ENCODE results near the gene RAMACL. TPM values are rescaled to one million over a fixed set of nuclear protein-coding genes. Genes with fewer than 3 reads are reported as not detected.

The RAMACL gene
- total and polyA plus RNA-seq, 7 donors = 0.34 to 3.0 (median 1.4) TPM; not detected in 2

GRCh38 chr6:166595061-166595780, 8.7 kb upstream of the RAMACL start:
- TF ChIP-seq CTCF (IDR thresholded peaks at IDR 0.05) = no peak
- peak in 1 of 4 donors; percentile 8 for TF ChIP-seq POLR2AphosphoS5 (IDR thresholded peaks at IDR 0.05)
- no peak for TF ChIP-seq EP300 (IDR thresholded peaks at IDR 0.05)
- TF ChIP-seq POLR2A (IDR thresholded peaks at IDR 0.05) = no peak
- intact Hi-C loops (cut with DNase I) = loop anchor here (5.0 kb wide), 1 partner anchor 38 kb away; no protein-coding TSS in a partner anchor
- DNase-seq = no peak

GRCh38 chr6:166592821-166593220, 6.3 kb upstream of the RAMACL start:
- Histone ChIP-seq H3K27me3 (no peaks in the 10 kb centered on the region), H3K4me3 (no peak overlapping the region), H3K4me1 (peaks cover 0 to 64% (median 30%) of the 10 kb centered on the region in 4 donors), H3K27ac (no peak overlapping the region), H3K36me3 (no peaks in the 10 kb centered on the region), H3K9me3 (no peaks in the 10 kb centered on the region)
- 91% methylated on average over 9 of the region's 9 CpGs for WGBS, 2 donors
- TF ChIP-seq POLR2AphosphoS5 (IDR thresholded peaks at IDR 0.05) (no peak), POLR2A (IDR thresholded peaks at IDR 0.05) (no peak)
- intact Hi-C loops (cut with DNase I) = no loop called here
- DNase-seq = no peak

More at GRCh38 chr6:166595061-166595780, 8.7 kb upstream of the RAMACL start:
- WGBS, 2 donors = 90 to 91% methylated on average over 13 of the region's 13 CpGs
- H3K4me3 ChIP-seq = no peak overlapping the region
- peaks cover 0 to 54% (median 35%) of the 10 kb centered on the region in 4 donors for H3K4me1 ChIP-seq
- no peaks in the 10 kb centered on the region for H3K27me3 ChIP-seq
- H3K36me3 ChIP-seq = no peaks in the 10 kb centered on the region
- peak overlapping the region in 3 of 4 donors; percentile 49 to 83 (median 61) for H3K27ac ChIP-seq
- H3K9me3 ChIP-seq = no peaks in the 10 kb centered on the region

- Histone ChIP-seq H3K4me1 (peaks cover 0 to 61% (median 23%) of the 10 kb centered on the region in 4 donors), H3K27ac (peak overlapping the region in 1 of 4 donors; percentile 8), H3K9me3 (no peaks in the 10 kb centered on the region), H3K4me3 (no peak overlapping the region), H3K27me3 (no peaks in the 10 kb centered on the region), H3K36me3 (no peaks in the 10 kb centered on the region)
- 92 to 96% methylated on average over 7 of the region's 7 CpGs for WGBS, 2 donors
- no peak for DNase-seq
- intact Hi-C loops (cut with DNase I) = no loop called here
- TF ChIP-seq EP300 (IDR thresholded peaks at IDR 0.05) (no peak), POLR2AphosphoS5 (IDR thresholded peaks at IDR 0.05) (no peak), CTCF (IDR thresholded peaks at IDR 0.05) (no peak), POLR2A (IDR thresholded peaks at IDR 0.05) (no peak)
Measured at GRCh38 chr6:166591961-166592520, 5.6 kb upstream of the RAMACL start.

GRCh38 chr6:166591026-166591425, 4.5 kb upstream of the RAMACL start:
- Histone ChIP-seq H3K4me1 (peaks cover 0 to 54% (median 21%) of the 10 kb centered on the region in 4 donors), H3K36me3 (no peaks in the 10 kb centered on the region), H3K4me3 (no peak overlapping the region), H3K27me3 (no peaks in the 10 kb centered on the region), H3K9me3 (no peaks in the 10 kb centered on the region), H3K27ac (no peak overlapping the region)
- intact Hi-C loops (cut with DNase I) = no loop called here
- 94 to 95% methylated on average over 11 of the region's 11 CpGs for WGBS, 2 donors
- TF ChIP-seq EP300 (IDR thresholded peaks at IDR 0.05) = no peak
- TF ChIP-seq POLR2A (IDR thresholded peaks at IDR 0.05) = no peak
- no peak for TF ChIP-seq POLR2AphosphoS5 (IDR thresholded peaks at IDR 0.05)
- no peak for TF ChIP-seq CTCF (IDR thresholded peaks at IDR 0.05)
- no peak for DNase-seq

- TF ChIP-seq CTCF (IDR thresholded peaks at IDR 0.05) (no peak), POLR2A (IDR thresholded peaks at IDR 0.05) (no peak), POLR2AphosphoS5 (IDR thresholded peaks at IDR 0.05) (no peak), EP300 (IDR thresholded peaks at IDR 0.05) (no peak)
- DNase-seq = no peak
- 71 to 79% methylated on average over 8 of the region's 8 CpGs for WGBS, 2 donors
- Histone ChIP-seq H3K4me3 (no peak overlapping the region), H3K27ac (peak overlapping the region in 2 of 4 donors; percentile 12 to 14), H3K36me3 (no peaks in the 10 kb centered on the region), H3K9me3 (no peaks in the 10 kb centered on the region), H3K27me3 (no peaks in the 10 kb centered on the region), H3K4me1 (peaks cover 0 to 44% (median 16%) of the 10 kb centered on the region in 4 donors)
- intact Hi-C loops (cut with DNase I) = no loop called here
Measured at GRCh38 chr6:166589786-166590574, 3.5 kb upstream of the RAMACL start.

Measured in sigmoid colon (tissue), 7 donors.